AG04449 (cell line): ENCODE data around the gene MTM1.

ENCODE experiments used
- CTCF ChIA-PET: fragments of 350-600 bp; formaldehyde crosslinking; extraction: SDS; loops from one replicate; lab custom pipeline; 2021; ENCODE audit warnings: antibody characterized with exemption; lab: Yijun Ruan, JAX
- POLR2A ChIA-PET: fragments of 400-600, 350-600 bp; formaldehyde crosslinking; extraction: SDS; loops from one replicate; lab custom pipeline; 2020; ENCODE audit warnings: antibody characterized with exemption, inconsistent platforms; lab: Yijun Ruan, JAX
- DNase-seq: peaks from one replicate; pipeline ENCODE4 v3.0.0-alpha.2; 2010; ENCODE audit warnings: low read depth, low spot score
- H3K4me3 ChIP-seq: 2 replicates; pipeline ENCODE4 v1.5.1; 2011; ENCODE audit warnings: low read depth, mild to moderate bottlenecking, control low read depth, low read length
- CTCF ChIP-seq: IDR thresholded peaks from one replicate; pipeline ENCODE4 v1.5.1; 2011; ENCODE audit warnings: mild to moderate bottlenecking, moderate library complexity, low read length, control low read depth, inconsistent platforms; ENCODE audit not compliant: insufficient read depth; ENCODE audit errors: missing control alignments

Gene MTM1

DNA sequence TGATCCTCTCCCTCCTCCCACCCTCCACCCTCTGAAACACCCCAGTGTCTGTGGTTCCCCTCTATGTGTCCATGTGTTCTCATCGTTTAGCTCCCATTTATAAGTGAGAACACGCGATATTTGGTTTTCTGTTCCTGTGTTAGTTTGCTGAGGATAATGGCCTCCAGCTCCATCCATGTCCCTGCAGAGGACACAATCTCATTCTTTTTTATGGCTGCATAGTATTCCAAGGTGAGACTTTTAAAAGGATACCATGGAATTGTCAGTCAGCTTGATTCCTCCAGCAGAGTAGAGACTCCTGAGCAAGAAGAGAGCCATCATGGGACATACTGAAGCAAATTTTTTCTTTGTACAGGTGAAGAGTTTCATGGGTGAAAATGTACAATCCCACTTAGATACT, 38.8 kb upstream of the MTM1 start:
- DNase-seq, result no peak
- TF ChIP-seq CTCF, result no peak
- POLR2A ChIA-PET, result no interaction called here

GRCh38 chrX:150530821-150531220, 37.6 kb upstream of the MTM1 start:
- no peak overlapping the region for H3K4me3 ChIP-seq
- ChIA-PET POLR2A (no interaction called here), CTCF (no interaction called here)
- no peak for DNase-seq
- TF ChIP-seq CTCF, result no peak

More for the DNA sequence above, 38.8 kb upstream of the MTM1 start:
- H3K4me3 ChIP-seq, result no peak overlapping the region
- CTCF ChIA-PET, result no interaction called here

GRCh38 chrX:150531467-150531866, 37.0 kb upstream of the MTM1 start:
- no peak for TF ChIP-seq CTCF
- ChIA-PET POLR2A (no interaction called here), CTCF (no interaction called here)

DNA sequence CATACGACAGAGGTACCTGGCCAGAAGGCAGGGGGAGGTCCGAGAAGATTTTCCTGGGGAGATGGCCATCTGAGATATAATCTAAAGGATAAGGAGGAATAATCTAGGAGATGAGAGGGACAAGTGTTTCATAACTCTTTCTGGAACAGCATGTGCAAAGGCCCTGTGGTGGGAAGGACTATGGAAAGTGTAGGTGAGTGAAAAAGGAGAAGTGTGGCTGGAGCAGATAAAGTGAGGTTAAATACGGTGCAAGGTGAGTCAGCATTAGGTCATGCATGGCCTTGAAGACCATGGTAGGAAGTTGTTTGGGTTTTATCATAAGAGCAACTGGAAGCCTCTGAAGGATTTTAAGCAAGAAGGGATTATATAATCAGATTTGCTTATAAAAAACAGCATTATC, 34.6 kb upstream of the MTM1 start:
- no peak overlapping the region for H3K4me3 ChIP-seq
- no peak for DNase-seq
- ChIA-PET POLR2A (no interaction called here), CTCF (no interaction called here)
- no peak for TF ChIP-seq CTCF

More at GRCh38 chrX:150531467-150531866, 37.0 kb upstream of the MTM1 start:
- DNase-seq, result no peak
- H3K4me3 ChIP-seq, result no peak overlapping the region

- no peak for DNase-seq
- POLR2A ChIA-PET, result no interaction called here
- H3K4me3 ChIP-seq, result no peak overlapping the region
- TF ChIP-seq CTCF, result peak; percentile 47
- CTCF ChIA-PET, result interaction anchor here (1.0 to 1.3 kb wide), 2 partner anchors 172 to 573 kb away, joined by 3 read pairs; no protein-coding TSS in a partner anchor
Measured at GRCh38 chrX:150536455-150537116, 31.8 kb upstream of the MTM1 start.

DNA sequence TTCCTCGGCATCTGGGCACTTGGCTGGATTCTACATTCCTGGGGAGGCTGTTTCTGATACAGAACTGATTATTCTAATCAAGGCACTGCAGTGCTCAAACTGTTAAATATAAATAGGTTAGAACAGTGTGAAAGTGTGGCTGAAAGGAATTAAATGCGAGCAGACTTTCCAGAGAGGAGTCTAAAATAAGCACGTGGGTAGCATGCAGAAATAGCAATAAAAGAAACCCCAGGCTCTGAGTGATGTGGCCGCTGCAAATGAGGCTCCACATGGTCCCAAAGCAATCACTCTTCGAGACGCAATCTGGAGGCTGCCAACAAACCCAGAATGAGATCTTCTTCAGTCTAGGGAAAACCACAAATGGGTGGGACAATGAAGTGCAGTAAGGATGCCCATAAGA, 30.6 kb upstream of the MTM1 start:
- no peak for TF ChIP-seq CTCF
- ChIA-PET CTCF (interaction anchor here (1.3 kb wide), 1 partner anchor 575 kb away, joined by 3 read pairs; no protein-coding TSS in a partner anchor), POLR2A (no interaction called here)
- DNase-seq, result no peak
- no peak overlapping the region for H3K4me3 ChIP-seq
